NCI-H146 treated with DMSO at 0.1 percent for 48 hours (cell line): Measurements from ENCODE around the gene MRPL36.

Source experiments
- DNase-seq: peaks from one replicate; lab custom pipeline; 2025; ENCODE audit not compliant: unreplicated experiment; lab: John Stamatoyannopoulos, UW

MRPL36 gene

DNA sequence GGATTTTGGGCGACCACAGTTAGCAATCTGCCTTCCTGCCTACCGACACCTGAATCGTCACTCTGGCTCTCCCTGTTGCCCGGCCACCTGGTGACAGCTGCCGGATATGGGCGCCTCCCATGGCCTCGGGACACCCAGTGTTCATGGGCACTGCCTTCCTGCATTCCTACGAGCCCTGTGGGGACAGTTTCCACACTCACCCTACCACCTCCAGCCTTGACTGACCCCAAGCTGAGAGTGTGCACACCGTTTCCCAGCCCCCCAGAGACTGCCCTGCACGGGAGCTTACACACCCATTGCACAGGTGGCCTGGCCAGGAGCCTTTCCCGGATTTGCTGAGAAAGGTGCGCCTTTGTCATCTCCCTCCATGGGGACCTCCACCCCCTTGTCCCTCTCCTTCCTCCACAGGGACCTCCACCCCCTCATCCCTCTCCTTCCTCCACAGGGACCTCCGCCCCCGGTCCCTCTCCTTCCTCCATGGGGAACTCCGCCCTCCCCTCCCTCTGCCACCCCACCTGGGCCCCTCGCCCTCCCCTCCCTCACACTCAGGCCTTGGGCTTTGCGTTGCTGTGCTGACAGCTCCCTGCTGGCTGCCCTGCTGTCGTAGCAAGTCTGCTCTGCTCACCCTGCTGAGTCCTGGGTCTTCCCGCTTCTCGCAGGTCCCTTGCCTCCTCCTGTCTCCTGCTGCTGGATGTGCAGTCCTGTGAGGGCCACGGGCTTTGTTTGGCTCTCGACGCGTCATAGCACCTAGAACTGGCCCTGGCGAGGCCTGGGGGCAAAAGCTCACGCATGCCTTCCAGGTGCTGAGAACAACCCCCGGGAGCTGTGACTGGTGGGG, 48.4 kb downstream of the MRPL36 start:
- DNase-seq: no peak

DNA sequence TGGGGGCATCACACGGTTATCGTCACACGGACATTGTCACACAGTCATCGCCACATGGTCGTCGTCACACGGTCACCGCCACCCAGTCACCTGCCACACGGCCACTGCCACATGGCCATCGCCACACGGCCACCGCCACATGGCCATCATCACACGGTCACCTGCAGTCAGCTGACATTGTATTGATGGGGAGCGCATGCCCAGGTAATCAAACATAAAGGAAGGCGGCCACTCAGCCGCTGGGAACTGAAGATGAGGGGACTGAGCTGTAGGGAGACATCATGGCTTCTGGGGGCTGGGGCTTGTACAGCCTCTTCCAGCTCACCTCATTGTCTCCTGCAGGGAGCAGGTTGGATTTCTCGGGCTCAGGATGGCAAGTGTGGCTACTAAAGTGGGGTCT, 49.2 kb downstream of the MRPL36 start:
- DNase-seq: no peak

DNA sequence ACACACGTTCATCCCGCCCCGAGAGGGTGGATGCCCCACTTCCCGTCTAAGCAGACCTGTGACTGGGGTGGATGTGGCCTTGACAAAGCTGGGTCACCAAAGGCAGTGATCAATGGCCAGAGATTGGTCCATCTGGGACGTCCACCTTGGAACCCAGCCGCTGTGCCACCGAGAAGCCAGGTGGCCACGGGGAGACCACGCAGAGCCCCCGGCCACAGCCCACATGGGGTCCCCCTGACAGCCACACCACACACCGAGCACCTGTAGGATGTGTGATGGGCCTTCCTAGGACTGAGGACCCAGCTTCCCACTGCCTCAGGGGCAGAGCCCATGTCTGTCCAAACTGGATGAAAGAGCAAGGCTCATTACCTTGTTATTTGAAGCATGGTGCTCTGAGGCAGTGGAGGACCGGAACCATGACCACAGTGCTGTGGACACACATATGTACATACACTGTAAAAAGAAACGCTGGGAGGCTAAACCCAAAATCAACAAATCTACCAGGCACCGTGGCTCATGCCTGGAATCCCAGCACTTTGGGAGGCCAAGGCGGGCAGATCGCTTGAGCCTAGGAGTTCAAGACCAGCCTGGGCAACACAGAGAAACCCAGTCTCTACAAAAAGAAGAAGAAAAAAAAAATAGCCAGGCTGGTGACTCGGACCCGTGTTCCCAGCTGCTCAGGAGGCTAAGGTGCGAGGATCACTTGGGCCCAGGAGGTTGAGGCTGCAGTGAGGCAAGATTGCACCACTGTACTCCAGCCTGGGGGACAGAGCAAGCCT, 50.1 kb downstream of the MRPL36 start:
- no peak for DNase-seq

DNA sequence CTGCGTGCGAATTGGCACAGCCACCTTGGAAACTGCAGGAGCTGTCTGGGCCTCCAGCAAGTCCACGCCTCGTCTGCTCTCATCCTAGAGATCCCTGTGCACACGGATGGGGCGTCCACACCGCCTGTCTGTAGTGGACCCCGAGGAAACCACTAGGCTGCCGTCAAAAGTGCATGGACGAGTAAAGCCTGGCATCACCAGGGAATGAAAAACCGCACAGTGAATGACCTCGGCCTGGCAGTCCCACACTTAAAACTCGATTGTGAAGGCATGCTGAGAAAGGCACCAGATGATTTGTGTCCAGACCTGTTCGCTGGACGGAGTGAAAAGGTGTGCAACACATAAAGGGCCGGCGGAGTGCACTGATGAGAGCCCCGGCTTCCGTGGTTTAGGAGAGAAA, 50.8 kb downstream of the MRPL36 start:
- no peak for DNase-seq
